Tibial nerve (tissue), 4 donors: ENCODE results near the gene ALDH1L1.

Experiments
- CTCF ChIP-seq, 5 experiments: fragments of 200-600 bp in 3 of 5; fragments of 450-650 bp in 2 of 5; sonication (generic) in 3 of 5; IDR thresholded peaks; one replicate each; pipeline ENCODE4 v1.5.1; 2016 to 2019; ENCODE audit warnings: antibody characterized with exemption in 5 of 5, mild to moderate bottlenecking in 3 of 5, moderate library complexity in 2 of 5
- EP300 ChIP-seq, 2 donors: sonication (generic); formaldehyde crosslinking; IDR thresholded peaks; one replicate each; pipeline ENCODE4 v1.6.1; 2017; ENCODE audit warnings: antibody characterized with exemption in 2 of 2, mild to moderate bottlenecking in 1 of 2
- POLR2A ChIP-seq, 2 donors: fragments of 450-650 bp; IDR thresholded peaks; one replicate each; pipeline ENCODE4 v1.6.1; 2017; ENCODE audit warnings: antibody characterized with exemption in 2 of 2, mild to moderate bottlenecking in 2 of 2, moderate library complexity in 2 of 2

- TF ChIP-seq CTCF (IDR thresholded peaks at IDR 0.05): no peak
- TF ChIP-seq EP300 (IDR thresholded peaks at IDR 0.05): no peak
- TF ChIP-seq POLR2A (IDR thresholded peaks at IDR 0.05): no peak
Observed at GRCh38 chr3:126201168-126201567, 20.8 kb upstream of the ALDH1L1 start.
